Stimulated activated CD8-positive, alpha-beta memory T cell treated with anti-CD3 and anti-CD28 coated beads, Interleukin-15, amount 100 ng/mL, for 48 hours (primary cell): ENCODE results near the gene CELF5.

Experiments used
- DNase-seq, 2 donors: peaks; one replicate each; pipeline ENCODE4 v3.0.0-alpha.2; 2020; ENCODE audit warnings: low read depth in 2 of 2

The CELF5 gene

GRCh38 chr19:3344608-3345598 is 120.4 kb downstream of the CELF5 start:
- DNase-seq, result no peak

DNA sequence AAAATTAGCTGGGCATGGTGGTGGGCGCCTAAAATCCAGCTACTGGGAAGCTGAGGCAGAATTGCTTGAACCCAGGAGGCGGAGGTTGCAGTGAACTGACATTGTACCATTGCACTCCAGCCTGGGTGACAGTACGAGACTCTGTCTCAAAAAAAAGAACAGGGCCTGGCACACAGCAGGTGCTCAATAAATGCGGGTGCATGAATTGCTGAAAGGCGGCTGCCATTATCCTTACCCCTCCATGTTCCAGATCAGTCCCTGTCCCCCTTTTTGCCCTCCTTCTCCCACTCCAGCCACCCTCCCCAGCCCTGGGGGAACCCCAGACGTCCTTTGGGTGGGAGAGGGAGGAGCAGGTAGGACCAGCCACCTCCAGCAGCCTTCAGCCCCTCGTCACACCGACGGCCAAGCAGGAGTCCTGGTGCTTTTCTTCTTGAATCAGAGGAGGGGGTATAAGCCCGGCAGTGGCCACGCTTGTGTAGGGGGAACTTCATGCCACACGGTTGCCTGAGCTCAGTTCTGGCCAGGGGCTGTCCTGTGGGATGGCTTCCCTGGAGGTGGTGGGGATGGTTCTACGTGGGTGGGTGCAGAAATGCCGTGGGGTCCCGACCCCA is 121.5 kb downstream of the CELF5 start:
- DNase-seq, result no peak
